Parathyroid adenoma (tissue), 2 donors: Measurements from ENCODE around the gene PTPN6.

Experiments
- H2AFZ ChIP-seq: fragments of 300-600 bp; sonication (generic); one replicate; pipeline ENCODE4 v1.7.0; 2017; ENCODE audit warnings: antibody characterized with exemption, mild to moderate bottlenecking
- H3K27ac ChIP-seq: fragments of 300-600 bp; sonication (generic); one replicate; pipeline ENCODE4 v1.7.0; 2017
- H3K27me3 ChIP-seq: fragments of 300-600 bp; sonication (generic); one replicate; pipeline ENCODE4 v1.7.0; 2017; ENCODE audit warnings: low read length; ENCODE audit not compliant: control insufficient read depth, insufficient read depth
- H3K36me3 ChIP-seq: fragments of 300-600 bp; sonication (generic); one replicate; pipeline ENCODE4 v1.7.0; 2017; ENCODE audit warnings: low read length; ENCODE audit not compliant: control insufficient read depth, insufficient read depth
- H3K4me1 ChIP-seq: fragments of 300-600 bp; sonication (generic); one replicate; pipeline ENCODE4 v1.7.0; 2017; ENCODE audit warnings: control low read depth
- H3K4me2 ChIP-seq: fragments of 300-600 bp; sonication (generic); one replicate; pipeline ENCODE4 v1.7.0; 2017; ENCODE audit warnings: low read length
- H3K4me3 ChIP-seq: fragments of 300-600 bp; sonication (generic); one replicate; pipeline ENCODE4 v1.7.0; 2017; ENCODE audit warnings: low read depth, low read length
- H3K79me2 ChIP-seq: fragments of 300-600 bp; sonication (generic); one replicate; pipeline ENCODE4 v1.7.0; 2017; ENCODE audit warnings: control low read depth
- H3K9ac ChIP-seq: fragments of 300-600 bp; sonication (generic); one replicate; pipeline ENCODE4 v1.7.0; 2017; ENCODE audit warnings: mild to moderate bottlenecking
- H3K9me3 ChIP-seq: fragments of 300-600 bp; sonication (generic); one replicate; pipeline ENCODE4 v1.7.0; 2017; ENCODE audit warnings: low read length; ENCODE audit not compliant: control insufficient read depth
- TF ChIP-seq, protein P1 (sequence below): fragments of 300-600 bp; sonication (generic); IDR thresholded peaks from one replicate; pipeline ENCODE4 v1.7.0; 2017; ENCODE audit warnings: antibody characterized with exemption, mild to moderate bottlenecking
- donor health status: primary hyperparathyroidism.

Gene PTPN6

DNA sequence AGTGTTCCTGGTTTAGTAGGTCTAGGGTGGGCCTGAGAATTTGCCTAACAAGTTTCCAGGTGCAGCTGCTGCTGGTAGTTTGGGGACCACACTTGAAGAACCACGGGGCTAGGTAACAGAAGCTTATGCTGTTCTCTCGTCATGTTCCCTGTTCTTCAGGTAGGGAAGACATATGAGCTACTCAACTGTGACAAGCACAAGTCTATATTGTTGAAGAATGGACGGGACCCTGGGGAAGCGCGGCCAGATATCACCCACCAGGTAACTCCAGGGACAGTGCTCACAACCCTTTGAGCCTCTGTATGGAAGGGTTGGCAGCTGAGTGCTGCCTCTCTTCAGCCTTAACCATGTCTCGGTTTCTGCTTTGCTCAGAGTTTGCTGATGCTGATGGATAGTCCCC, 23.0 kb downstream of the PTPN6 start:
- no peak overlapping the region for H3K27ac ChIP-seq
- H3K4me2 ChIP-seq = no peak overlapping the region
- H3K4me1 ChIP-seq = peaks cover 8% of the 10 kb centered on the region
- H3K79me2 ChIP-seq = peaks cover 14% of the 10 kb centered on the region
- H3K27me3 ChIP-seq = no peaks in the 10 kb centered on the region
- H3K9ac ChIP-seq = no peak overlapping the region
- no peaks in the 10 kb centered on the region for H3K9me3 ChIP-seq
- H3K36me3 ChIP-seq = no peaks in the 10 kb centered on the region
- TF ChIP-seq, protein P1, sequence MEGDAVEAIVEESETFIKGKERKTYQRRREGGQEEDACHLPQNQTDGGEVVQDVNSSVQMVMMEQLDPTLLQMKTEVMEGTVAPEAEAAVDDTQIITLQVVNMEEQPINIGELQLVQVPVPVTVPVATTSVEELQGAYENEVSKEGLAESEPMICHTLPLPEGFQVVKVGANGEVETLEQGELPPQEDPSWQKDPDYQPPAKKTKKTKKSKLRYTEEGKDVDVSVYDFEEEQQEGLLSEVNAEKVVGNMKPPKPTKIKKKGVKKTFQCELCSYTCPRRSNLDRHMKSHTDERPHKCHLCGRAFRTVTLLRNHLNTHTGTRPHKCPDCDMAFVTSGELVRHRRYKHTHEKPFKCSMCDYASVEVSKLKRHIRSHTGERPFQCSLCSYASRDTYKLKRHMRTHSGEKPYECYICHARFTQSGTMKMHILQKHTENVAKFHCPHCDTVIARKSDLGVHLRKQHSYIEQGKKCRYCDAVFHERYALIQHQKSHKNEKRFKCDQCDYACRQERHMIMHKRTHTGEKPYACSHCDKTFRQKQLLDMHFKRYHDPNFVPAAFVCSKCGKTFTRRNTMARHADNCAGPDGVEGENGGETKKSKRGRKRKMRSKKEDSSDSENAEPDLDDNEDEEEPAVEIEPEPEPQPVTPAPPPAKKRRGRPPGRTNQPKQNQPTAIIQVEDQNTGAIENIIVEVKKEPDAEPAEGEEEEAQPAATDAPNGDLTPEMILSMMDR = no peak
- no peak overlapping the region for H3K4me3 ChIP-seq
- no peak overlapping the region for H2AFZ ChIP-seq

DNA sequence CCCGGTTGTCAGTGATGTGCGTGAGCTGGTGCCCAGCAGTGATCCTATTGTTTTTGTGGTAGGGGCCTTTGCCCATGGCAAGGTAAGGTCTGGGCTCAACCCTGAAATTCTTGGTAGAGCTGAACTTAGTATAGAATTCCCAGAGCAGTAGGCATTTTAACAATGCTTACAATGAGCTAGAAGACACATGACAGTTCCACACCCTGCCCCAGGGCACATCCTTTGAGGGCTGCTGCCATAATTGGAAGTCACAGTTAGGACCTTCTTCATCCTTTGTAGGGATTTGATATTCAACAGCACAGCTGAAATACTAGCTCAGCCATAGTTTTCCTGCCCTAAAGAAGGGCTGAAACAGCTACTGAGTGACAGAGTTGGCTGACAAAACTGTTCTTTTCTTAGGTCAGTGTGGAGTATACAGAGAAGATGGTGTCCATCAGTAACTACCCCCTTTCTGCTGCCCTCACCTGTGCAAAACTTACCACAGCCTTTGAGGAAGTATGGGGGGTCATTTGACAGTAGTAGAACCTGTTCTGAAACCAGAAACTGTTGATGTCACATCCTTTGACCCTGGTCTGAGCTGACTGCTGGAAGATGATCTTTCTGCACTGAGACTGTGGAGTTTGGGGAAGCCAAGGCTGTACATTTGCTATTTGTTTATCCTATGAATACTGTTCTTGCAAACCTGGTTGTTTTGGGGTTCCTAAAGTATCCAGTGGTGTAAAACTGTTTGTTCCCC, 24.3 kb downstream of the PTPN6 start:
- no peak overlapping the region for H3K27ac ChIP-seq
- no peak overlapping the region for H2AFZ ChIP-seq
- no peaks in the 10 kb centered on the region for H3K27me3 ChIP-seq
- H3K4me2 ChIP-seq = no peak overlapping the region
- TF ChIP-seq, protein P1 = no peak
- H3K4me1 ChIP-seq = peaks cover 5% of the 10 kb centered on the region
- peaks cover 4% of the 10 kb centered on the region for H3K79me2 ChIP-seq
- H3K36me3 ChIP-seq = no peaks in the 10 kb centered on the region
- no peak overlapping the region for H3K4me3 ChIP-seq
- H3K9ac ChIP-seq = no peak overlapping the region
- H3K9me3 ChIP-seq = no peaks in the 10 kb centered on the region

DNA sequence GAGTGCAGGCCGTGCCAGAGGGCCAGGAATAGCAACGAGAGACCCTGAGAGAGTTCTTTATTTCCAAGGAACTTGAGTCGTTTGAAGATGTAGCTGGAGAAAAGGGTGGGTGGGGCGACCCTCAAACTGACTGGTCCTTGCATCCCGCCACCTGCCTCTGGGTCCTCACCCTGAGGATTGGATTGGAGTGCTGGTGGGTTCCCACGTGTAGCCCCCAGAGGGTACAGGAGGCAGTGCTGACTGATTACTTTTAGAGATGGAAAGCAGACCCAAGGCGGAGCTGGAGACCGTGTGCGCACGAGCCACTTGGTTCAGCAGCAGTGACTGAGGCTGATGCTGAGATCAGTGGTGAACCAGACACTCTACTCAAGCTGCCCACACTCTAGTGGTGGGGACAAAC, 26.5 kb downstream of the PTPN6 start:
- Histone ChIP-seq H3K9ac (no peak overlapping the region), H3K4me1 (no peaks in the 10 kb centered on the region), H3K27me3 (no peaks in the 10 kb centered on the region), H3K9me3 (no peaks in the 10 kb centered on the region), H3K79me2 (no peaks in the 10 kb centered on the region), H3K27ac (no peak overlapping the region), H3K4me2 (no peak overlapping the region), H3K4me3 (no peak overlapping the region), H3K36me3 (no peaks in the 10 kb centered on the region), H2AFZ (no peak overlapping the region)
- TF ChIP-seq, protein P1 = no peak

DNA sequence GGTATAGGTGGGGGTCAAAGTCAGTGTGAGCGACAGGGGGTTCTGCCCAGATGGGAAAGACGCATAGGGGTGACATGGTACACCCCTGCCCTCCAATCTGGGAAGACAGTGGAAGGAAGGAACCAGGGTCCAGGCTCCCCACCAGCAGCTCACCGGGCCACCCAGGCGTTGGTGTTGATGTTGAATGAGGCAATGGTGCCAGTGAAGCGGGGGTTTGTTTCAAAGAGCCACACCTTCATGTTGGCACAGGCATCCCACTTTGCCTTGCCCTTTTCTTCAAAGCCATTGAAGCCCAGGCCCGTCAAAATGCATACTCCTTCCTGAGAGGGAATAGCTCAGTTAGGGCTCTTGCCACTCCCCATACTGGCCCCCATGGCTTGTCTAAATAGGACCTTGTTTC, 27.0 kb downstream of the PTPN6 start:
- H2AFZ ChIP-seq = no peak overlapping the region
- TF ChIP-seq, protein P1 = no peak
- no peak overlapping the region for H3K4me2 ChIP-seq
- no peaks in the 10 kb centered on the region for H3K79me2 ChIP-seq
- no peaks in the 10 kb centered on the region for H3K36me3 ChIP-seq
- H3K9ac ChIP-seq = no peak overlapping the region
- H3K27ac ChIP-seq = no peak overlapping the region
- no peaks in the 10 kb centered on the region for H3K9me3 ChIP-seq
- no peaks in the 10 kb centered on the region for H3K4me1 ChIP-seq
- no peak overlapping the region for H3K4me3 ChIP-seq
- no peaks in the 10 kb centered on the region for H3K27me3 ChIP-seq

DNA sequence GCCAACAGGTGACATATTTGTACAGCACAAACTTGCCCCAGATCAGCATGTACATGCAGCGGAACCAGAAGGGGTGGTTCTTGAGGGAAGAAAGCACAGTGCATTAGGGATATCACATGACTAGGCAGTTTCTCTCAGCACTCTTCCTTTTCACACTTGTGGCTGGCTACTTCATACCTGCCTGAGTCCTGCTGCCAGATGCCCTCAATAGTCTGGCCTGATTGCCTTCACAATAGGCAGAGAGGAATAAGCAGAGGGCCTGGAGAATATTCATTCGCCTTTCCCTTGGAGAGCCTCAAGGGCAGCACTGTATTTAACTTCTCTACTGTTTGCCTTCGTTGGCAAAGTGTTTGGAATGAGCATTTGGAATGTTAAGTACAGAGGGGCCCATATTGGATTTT, 27.5 kb downstream of the PTPN6 start:
- no peaks in the 10 kb centered on the region for H3K4me1 ChIP-seq
- H2AFZ ChIP-seq = no peak overlapping the region
- no peak overlapping the region for H3K27ac ChIP-seq
- H3K4me2 ChIP-seq = no peak overlapping the region
- TF ChIP-seq, protein P1 = no peak
- H3K36me3 ChIP-seq = no peaks in the 10 kb centered on the region
- H3K9me3 ChIP-seq = no peaks in the 10 kb centered on the region
- H3K27me3 ChIP-seq = no peaks in the 10 kb centered on the region
- H3K79me2 ChIP-seq = no peaks in the 10 kb centered on the region
- no peak overlapping the region for H3K9ac ChIP-seq
- no peak overlapping the region for H3K4me3 ChIP-seq
